Keratinocyte (primary cell): ENCODE measurements around the gene SMG1.
"Not testable (repeated sequence)": the region's sequence is repeated elsewhere in the genome, so short reads cannot be mapped to it uniquely, and the experiment has no call there.

Source experiments
- CTCF ChIP-seq, 3 experiments: IDR thresholded peaks in 1 of 3; conservative IDR thresholded peaks in 1 of 3; optimal IDR thresholded peaks in 1 of 3; 2 replicates in 2 of 3; 3 replicates in 1 of 3; pipeline versions ENCODE3 to v1.5.1; 2011; ENCODE audit warnings: low read length in 3 of 3, mild to moderate bottlenecking in 3 of 3, moderate library complexity in 2 of 3, control low read depth in 1 of 3, inconsistent platforms in 1 of 3; ENCODE audit not compliant: insufficient read depth in 2 of 3; ENCODE audit errors: extremely low read depth in 1 of 3
- EZH2 ChIP-seq: IDR thresholded peaks from one replicate; pipeline ENCODE4 v1.6.1; 2012; ENCODE audit warnings: inconsistent platforms, mild to moderate bottlenecking, low read length, moderate library complexity

- not testable (repeated sequence) for TF ChIP-seq CTCF (optimal IDR thresholded peaks at IDR 0.05 in 1 of 3, IDR thresholded peaks at IDR 0.05 in 1 of 3, conservative IDR thresholded peaks at IDR 0.05 in 1 of 3; ENCODE audit: extremely low read depth in 1 of 3, insufficient read depth in 2 of 3, low read length in 3 of 3); EZH2
These were observed 24.2 kb downstream of the SMG1 start for GRCh38 chr16:18902044-18902443.
